ENCODE measurements around the gene CCDC91.
"Not testable (repeated sequence)": the region's sequence is repeated elsewhere in the genome, so short reads cannot be mapped to it uniquely, and the experiment has no call there.

CCDC91 gene

GRCh38 chr12:28186500-28186899 lies 3.8 kb upstream of the CCDC91 start:
- no peak for DNase-seq

GRCh38 chr12:28189784-28190320 lies 404 bp upstream of the CCDC91 start:
- peak; percentile 0 for DNase-seq

- peak; percentile 58 for DNase-seq
These were observed 1.1 kb downstream of the CCDC91 start for GRCh38 chr12:28191051-28192048.

- DNase-seq: no peak
These were observed 1.9 kb downstream of the CCDC91 start for GRCh38 chr12:28192125-28192524.

- not testable (repeated sequence) for DNase-seq
These were observed 4.4 kb downstream of the CCDC91 start for GRCh38 chr12:28194621-28195020.

DNA sequence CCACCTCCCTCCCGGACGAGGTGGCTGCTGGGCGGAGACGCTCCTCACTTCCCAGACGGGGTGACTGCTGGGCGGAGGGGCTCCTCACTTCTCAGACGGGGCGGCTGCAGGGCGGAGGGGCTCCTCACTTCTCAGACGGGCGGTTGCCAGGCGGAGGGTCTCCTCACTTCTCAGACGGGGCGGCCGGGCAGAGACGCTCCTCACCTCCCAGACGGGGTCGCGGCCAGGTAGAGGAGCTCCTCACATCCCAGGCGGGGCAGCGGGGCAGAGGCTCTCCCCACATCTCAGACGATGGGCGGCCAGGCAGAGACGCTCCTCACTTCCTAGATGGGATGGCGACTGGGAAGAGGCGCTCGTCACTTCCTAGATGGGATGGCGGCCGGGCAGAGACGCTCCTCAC lies 10.9 kb downstream of the CCDC91 start:
- not testable (repeated sequence) for DNase-seq

DNA sequence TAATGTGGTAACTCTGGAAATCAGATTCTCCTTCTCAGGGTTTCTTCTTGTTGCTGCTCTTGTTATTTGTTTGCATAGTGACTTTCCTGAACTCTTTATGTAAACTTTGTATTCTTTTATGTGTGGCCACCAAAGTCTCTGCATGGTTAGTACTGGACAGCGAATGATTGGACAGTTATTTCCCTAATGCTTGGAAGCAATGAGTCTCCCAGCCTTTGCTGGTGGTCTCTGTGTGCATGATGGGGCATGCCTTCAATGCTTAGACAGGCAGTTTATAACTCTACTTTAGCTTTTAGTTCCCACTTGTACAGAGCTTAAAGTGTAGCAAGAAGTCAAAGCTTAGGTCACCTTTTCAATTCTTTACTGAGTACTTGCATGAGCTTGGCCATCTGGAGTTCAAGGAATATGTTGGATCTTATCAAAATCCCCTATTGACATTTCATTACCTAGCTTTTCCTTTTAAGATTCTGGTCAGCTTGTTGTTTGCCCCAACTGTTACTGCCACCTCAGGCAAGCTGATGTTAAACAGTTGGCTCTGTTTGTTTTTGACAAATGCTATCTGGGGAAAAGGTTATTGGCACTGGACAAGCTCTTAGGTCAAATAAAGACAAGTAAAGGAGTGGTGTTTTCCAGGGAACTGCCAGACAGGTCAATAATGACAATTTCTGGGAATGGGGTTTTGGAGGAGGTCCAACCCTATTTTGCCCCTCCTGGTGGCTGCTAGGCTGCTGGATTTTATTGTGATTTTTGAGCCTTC lies 12.3 kb downstream of the CCDC91 start:
- DNase-seq: no peak

- DNase-seq: no peak
These were observed 19.5 kb downstream of the CCDC91 start for GRCh38 chr12:28209782-28210181.

GRCh38 chr12:28212182-28212581 lies 21.9 kb downstream of the CCDC91 start:
- no peak for DNase-seq

- DNase-seq: no peak
These were observed 24.8 kb downstream of the CCDC91 start for GRCh38 chr12:28215021-28215420.

DNA sequence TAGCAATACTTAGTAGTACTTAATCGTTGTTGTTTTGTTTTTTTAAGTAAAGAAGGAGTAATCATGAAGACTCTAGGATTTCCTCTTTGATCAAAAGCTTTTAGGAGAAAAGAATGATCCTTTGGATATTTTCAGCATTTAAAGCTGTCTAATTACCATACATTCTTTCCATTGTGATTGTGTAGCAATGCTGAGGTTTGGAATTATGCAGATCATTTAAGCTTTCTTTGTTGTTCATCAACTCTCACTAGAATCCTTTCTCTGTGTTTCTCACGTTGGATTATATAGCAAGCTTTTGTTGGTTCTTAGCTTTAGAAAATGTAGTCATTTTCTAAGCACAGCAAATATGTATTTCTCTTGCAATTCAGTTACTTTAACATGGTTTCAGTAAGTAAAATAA lies 25.8 kb downstream of the CCDC91 start:
- no peak for DNase-seq

GRCh38 chr12:28217805-28218204 lies 27.5 kb downstream of the CCDC91 start:
- DNase-seq: no peak

GRCh38 chr12:28218875-28219274 lies 28.6 kb downstream of the CCDC91 start:
- no peak for DNase-seq

- DNase-seq: no peak
These were observed 29.6 kb downstream of the CCDC91 start for GRCh38 chr12:28219827-28220226.

DNA sequence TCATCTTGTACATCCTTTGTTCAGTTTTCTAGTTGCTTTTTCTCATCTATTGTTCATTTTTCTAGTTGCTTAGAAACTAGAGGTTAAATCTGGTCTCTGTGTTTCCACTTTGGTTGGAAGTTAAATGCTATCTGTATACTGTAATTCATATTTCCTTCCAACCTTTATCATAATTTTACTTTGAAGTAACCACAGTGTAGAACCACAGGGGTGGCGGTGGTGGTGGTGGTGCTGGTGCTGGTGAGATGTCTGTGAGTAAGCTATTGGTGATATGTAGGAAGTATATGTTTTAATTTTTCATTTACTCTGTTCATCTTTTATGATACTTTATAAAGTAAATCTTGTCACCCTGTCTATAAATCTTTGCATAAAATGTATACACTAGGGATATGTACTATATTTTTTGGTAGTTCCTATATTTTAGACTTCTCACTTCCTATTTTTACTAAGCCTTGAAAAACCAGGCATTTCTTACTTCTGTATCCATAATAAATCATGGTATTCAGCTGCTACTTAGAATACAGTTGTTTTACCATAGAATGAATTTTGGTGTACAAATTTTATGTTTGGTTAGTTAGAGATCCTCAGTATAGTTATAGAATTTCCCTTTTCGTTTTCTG lies 31.9 kb downstream of the CCDC91 start:
- peak; percentile 39 for DNase-seq

- no peak for DNase-seq
These were observed 32.8 kb downstream of the CCDC91 start for GRCh38 chr12:28223025-28223554.

DNA sequence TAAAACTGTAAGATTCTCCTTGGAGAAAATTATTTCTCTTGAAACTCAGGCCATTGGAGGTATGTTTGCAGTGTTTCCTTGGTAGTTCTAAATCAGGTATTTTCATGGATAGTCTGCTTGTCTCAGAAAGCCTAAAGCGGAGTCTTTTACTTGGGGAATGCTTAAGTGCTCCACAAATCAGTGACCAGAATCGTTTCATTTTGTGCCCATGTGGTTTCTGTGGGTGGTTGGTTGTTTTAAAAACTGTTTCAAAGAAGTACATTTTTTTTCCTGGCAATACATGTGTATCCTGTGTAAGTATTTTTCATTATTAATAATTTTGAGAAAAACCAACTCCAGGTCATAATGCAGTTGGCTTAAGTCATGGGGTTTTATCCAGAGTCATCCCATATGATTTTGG lies 33.6 kb downstream of the CCDC91 start:
- DNase-seq: no peak

GRCh38 chr12:28226705-28227104 lies 36.4 kb downstream of the CCDC91 start:
- no peak for DNase-seq

DNA sequence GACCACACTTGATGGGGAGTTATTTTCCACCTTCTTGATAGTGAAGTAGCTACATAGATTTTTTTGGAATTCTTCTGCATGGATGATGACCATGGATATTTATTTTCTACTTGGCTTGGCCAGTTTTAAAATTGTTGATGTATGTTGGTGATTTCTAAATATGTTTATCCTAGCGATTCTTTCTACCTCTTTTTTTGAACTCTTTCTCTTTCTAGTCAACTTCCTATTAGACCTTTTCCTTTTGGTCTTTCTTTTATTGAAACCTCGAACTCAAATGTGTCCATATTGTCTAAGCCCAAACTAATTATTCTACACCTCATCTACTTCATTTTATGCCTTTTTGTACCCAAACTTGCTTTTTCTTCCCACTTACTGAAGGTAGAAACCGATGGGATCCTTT lies 37.0 kb downstream of the CCDC91 start:
- DNase-seq: no peak

DNA sequence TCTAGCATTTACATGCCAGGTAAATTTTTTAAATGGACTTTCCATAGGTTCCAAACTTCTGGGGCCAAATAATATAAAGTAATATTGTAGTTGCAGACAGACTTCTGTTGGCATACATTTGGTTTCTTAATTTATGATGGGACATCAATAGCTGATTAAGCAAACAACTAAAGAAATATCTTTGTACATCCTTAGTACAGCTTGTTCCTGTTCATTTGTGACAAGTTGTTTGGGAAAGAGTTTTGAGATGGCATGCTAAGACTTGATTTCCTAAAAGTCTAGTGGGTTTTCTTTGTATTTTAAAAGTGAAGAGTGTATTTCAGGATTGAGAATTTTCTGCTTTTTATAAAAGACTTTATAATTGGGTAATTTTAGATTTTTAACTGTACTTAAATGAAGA lies 41.0 kb downstream of the CCDC91 start:
- DNase-seq: no peak

DNA sequence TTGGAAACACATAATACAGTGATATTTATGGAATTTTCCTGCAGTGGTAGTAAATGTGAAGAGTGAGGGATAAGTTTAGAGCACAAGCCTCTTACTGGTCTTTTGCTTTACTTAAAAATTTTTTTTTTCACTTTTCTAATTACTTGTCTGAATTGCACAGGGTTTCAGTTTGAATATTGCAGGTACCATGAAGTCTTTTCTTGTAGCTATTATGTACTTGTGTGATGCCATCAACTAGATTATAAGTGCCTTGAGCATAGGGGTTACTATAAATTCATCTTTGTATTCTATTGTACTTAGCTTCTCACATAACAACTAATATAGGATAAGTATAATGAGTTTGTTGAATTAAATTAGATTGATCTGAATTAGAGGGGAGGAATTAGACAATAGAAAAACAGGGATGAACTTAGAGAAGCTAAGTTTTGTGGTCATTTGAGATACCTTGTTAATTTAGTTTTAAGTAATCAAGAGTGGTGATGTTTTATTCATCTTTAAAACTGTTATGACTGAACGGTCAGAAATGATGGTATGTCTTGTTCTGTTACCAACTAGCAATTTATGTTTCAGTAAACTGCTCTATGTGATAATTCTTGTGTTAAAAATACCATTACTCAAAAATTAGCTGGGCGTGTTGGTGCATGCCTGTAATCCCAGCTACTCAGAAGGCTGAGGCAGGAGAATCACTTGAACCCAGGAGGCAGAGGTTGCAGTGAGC lies 42.1 kb downstream of the CCDC91 start:
- no peak for DNase-seq

- no peak for DNase-seq
These were observed 44.2 kb downstream of the CCDC91 start for GRCh38 chr12:28234444-28234843.
